ENCODE data around the gene AMTN. TPM values are rescaled to one million over a fixed set of nuclear protein-coding genes. Genes with fewer than 3 reads are reported as not detected.

The AMTN gene
- total RNA-seq, 2 donors from 2014 or later: not detected

- no peak overlapping the region for H3K27ac ChIP-seq
- no peaks in the 10 kb centered on the region for H3K27me3 ChIP-seq
- no peak overlapping the region for H3K9ac ChIP-seq (ENCODE audit: low read depth in 2 of 2, low read length in 2 of 2)
- H3K4me3 ChIP-seq: no peak overlapping the region
- H3K9me3 ChIP-seq: no peaks in the 10 kb centered on the region
- H3K4me1 ChIP-seq: no peaks in the 10 kb centered on the region
- intact Hi-C loops (cut with DNase I): no loop called here
- TF ChIP-seq, protein P1, sequence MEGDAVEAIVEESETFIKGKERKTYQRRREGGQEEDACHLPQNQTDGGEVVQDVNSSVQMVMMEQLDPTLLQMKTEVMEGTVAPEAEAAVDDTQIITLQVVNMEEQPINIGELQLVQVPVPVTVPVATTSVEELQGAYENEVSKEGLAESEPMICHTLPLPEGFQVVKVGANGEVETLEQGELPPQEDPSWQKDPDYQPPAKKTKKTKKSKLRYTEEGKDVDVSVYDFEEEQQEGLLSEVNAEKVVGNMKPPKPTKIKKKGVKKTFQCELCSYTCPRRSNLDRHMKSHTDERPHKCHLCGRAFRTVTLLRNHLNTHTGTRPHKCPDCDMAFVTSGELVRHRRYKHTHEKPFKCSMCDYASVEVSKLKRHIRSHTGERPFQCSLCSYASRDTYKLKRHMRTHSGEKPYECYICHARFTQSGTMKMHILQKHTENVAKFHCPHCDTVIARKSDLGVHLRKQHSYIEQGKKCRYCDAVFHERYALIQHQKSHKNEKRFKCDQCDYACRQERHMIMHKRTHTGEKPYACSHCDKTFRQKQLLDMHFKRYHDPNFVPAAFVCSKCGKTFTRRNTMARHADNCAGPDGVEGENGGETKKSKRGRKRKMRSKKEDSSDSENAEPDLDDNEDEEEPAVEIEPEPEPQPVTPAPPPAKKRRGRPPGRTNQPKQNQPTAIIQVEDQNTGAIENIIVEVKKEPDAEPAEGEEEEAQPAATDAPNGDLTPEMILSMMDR (IDR thresholded peaks at IDR 0.05): no peak
- no peaks in the 10 kb centered on the region for H3K36me3 ChIP-seq
- no peak for DNase-seq
Observed at GRCh38 chr4:70518716-70519115, 347 bp downstream of the AMTN start.

DNA sequence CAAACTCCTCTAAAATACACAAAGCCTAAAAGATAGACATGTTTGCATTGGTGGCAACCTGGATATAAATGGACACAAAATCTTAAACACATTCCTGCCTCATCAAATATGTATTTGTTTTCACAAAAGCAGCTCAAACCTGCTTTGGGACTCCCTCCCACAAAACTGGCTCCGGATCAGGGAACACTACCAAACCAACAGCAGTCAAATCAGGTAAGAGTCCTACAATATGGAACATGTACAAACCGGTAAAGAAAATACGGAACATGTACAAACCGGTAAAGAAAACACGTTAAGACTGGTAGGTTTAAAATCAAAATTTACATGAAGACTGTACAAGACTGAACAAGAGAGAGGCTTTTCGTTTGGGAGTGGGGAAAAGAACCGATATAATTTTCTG is 4.3 kb downstream of the AMTN start:
- intact Hi-C loops (cut with DNase I): no loop called here
- Histone ChIP-seq H3K27me3 (no peaks in the 10 kb centered on the region), H3K4me3 (no peak overlapping the region), H3K36me3 (no peaks in the 10 kb centered on the region), H3K4me1 (no peaks in the 10 kb centered on the region), H3K9me3 (no peaks in the 10 kb centered on the region), H3K9ac (ENCODE audit: low read depth in 2 of 2, low read length in 2 of 2) (no peak overlapping the region), H3K27ac (no peak overlapping the region)
- TF ChIP-seq, protein P1 (IDR thresholded peaks at IDR 0.05): no peak
- no peak for DNase-seq

DNA sequence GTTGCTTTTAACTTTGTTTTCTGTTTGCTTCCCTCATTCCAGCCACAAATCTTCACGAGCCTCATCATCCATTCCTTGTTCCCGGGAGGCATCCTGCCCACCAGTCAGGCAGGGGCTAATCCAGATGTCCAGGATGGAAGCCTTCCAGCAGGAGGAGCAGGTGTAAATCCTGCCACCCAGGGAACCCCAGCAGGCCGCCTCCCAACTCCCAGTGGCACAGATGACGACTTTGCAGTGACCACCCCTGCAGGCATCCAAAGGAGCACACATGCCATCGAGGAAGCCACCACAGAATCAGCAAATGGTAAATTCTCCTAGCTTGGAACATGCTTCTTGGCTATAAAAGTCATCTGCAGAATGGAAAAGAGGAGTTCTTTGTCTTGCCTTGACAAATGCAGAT is 12.6 kb downstream of the AMTN start:
- TF ChIP-seq, protein P1 (IDR thresholded peaks at IDR 0.05): no peak
- Histone ChIP-seq H3K4me3 (no peak overlapping the region), H3K36me3 (no peaks in the 10 kb centered on the region), H3K9me3 (no peaks in the 10 kb centered on the region), H3K27me3 (no peaks in the 10 kb centered on the region), H3K27ac (no peak overlapping the region), H3K4me1 (no peaks in the 10 kb centered on the region), H3K9ac (ENCODE audit: low read depth in 2 of 2, low read length in 2 of 2) (no peak overlapping the region)
- no peak for DNase-seq
- intact Hi-C loops (cut with DNase I): no loop called here

DNA sequence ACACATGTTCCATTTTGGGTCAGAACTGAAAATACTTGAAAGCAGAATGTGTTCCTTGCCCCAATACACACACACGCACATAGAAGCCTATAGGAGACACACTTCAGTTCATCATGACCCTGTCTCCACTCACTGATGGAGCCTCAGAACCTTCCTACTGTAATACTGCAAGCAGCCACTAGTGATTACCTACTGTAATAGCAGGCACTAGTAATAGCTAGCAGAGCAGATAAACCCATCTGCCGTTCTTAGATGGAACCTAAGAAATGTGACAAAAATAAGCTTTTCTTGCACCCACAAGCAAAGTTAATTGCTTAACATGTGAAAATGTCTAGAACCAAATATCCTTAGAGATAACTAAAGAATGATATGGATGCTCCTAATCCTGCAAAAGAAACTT is 13.6 kb downstream of the AMTN start:
- H3K9me3 ChIP-seq: no peaks in the 10 kb centered on the region
- no peak overlapping the region for H3K4me3 ChIP-seq
- no peak overlapping the region for H3K9ac ChIP-seq (ENCODE audit: low read depth in 2 of 2, low read length in 2 of 2)
- TF ChIP-seq, protein P1 (IDR thresholded peaks at IDR 0.05): no peak
- no peaks in the 10 kb centered on the region for H3K4me1 ChIP-seq
- no peaks in the 10 kb centered on the region for H3K36me3 ChIP-seq
- no peaks in the 10 kb centered on the region for H3K27me3 ChIP-seq
- no peak for DNase-seq
- intact Hi-C loops (cut with DNase I): no loop called here
- no peak overlapping the region for H3K27ac ChIP-seq

GRCh38 chr4:70533211-70533610 is 14.8 kb downstream of the AMTN start:
- intact Hi-C loops (cut with DNase I): no loop called here

More at GRCh38 chr4:70533211-70533610, 14.8 kb downstream of the AMTN start:
- TF ChIP-seq, protein P1 (IDR thresholded peaks at IDR 0.05): no peak
- H3K36me3 ChIP-seq: no peaks in the 10 kb centered on the region
- DNase-seq: no peak
- H3K27me3 ChIP-seq: no peaks in the 10 kb centered on the region
- no peaks in the 10 kb centered on the region for H3K9me3 ChIP-seq
- no peak overlapping the region for H3K27ac ChIP-seq
- H3K9ac ChIP-seq (ENCODE audit: low read depth in 2 of 2, low read length in 2 of 2): no peak overlapping the region
- no peak overlapping the region for H3K4me3 ChIP-seq
- H3K4me1 ChIP-seq: no peaks in the 10 kb centered on the region
